Left lung (tissue), 10 donors: ENCODE data around the gene ARHGAP44. TPM values are rescaled to one million over a fixed set of nuclear protein-coding genes. Genes with fewer than 3 reads are reported as not detected.
A peak's percentile ranks its signal among the peaks of the same experiment; 100 is the strongest.
"Not testable (repeated sequence)": the region's sequence is repeated elsewhere in the genome, so short reads cannot be mapped to it uniquely, and the experiment has no call there.

ENCODE experiments used
- ATAC-seq: fragments of 200-7000 bp; cut with Tn5 transposase; one replicate; pipeline ENCODE4 v1.9.1; 2020; ENCODE audit warnings: moderate library complexity
- DNase-seq, 4 donors: peaks; one replicate each; pipeline ENCODE4 v3.0.0-alpha.2; 2013 to 2020
- H3K27ac ChIP-seq, 2 donors: fragments of 200-600 bp; sonication (generic) in 1 of 2; one replicate each; pipeline versions ENCODE4 v1.5.0 to v1.8.0; 2020 to 2021
- H3K27me3 ChIP-seq, 2 donors: fragments of 200-600 bp; sonication (generic) in 1 of 2; one replicate each; pipeline versions ENCODE4 v1.5.0 to v1.8.0; 2020 to 2021
- H3K36me3 ChIP-seq, 2 donors: fragments of 200-600 bp; sonication (generic) in 1 of 2; one replicate each; pipeline versions ENCODE4 v1.5.0 to v1.8.0; 2020 to 2021
- H3K4me1 ChIP-seq, 2 donors: fragments of 200-600 bp; one replicate each; pipeline ENCODE4 v1.8.0; 2021
- H3K4me3 ChIP-seq, 2 donors: fragments of 200-600 bp; sonication (generic) in 1 of 2; one replicate each; pipeline versions ENCODE4 v1.5.0 to v1.8.0; 2020 to 2021; ENCODE audit warnings: mild to moderate bottlenecking in 1 of 2
- H3K9me3 ChIP-seq, 2 donors: fragments of 200-600 bp; sonication (generic) in 1 of 2; one replicate each; pipeline versions ENCODE4 v1.5.0 to v1.8.0; 2020 to 2021
- intact Hi-C, 2 donors: fragments of 100-400 bp; cut with DNase I; formaldehyde crosslinking; loops; one replicate each; pipeline versions ENCODE4 v1.11.2 to v1.14.2; 2022
- polyA plus RNA-seq, 6 donors: library from polyadenylated mRNA; unstranded; fragments of 120-200 nt; gene quantifications; one replicate each; pipeline ENCODE4 v1.2.1, GENCODE V29; 2013; ENCODE audit not compliant: insufficient read length in 6 of 6
- total RNA-seq, 2 donors: library from RNA; stranded (reverse); fragmentation: NEBNext Ultra II Directional; extraction: Animal tissue kit (Norgen Biotek cat#: 25700); gene quantifications; one replicate each; pipeline ENCODE4 v1.2.1, GENCODE V29; 2021
- TF ChIP-seq, protein P1 (sequence below), 2 donors: fragments of 200-600 bp; sonication (generic) in 1 of 2; IDR thresholded peaks; one replicate each; pipeline versions ENCODE4 v1.5.0 to v1.8.0; 2021; ENCODE audit warnings: antibody characterized with exemption in 2 of 2
- donor health status: DM: no; HTN: yes; CAD: no.
- donor health status: DM: no; HTN: no; CAD: no.

The ARHGAP44 gene
- total and polyA plus RNA-seq, 8 donors, result 13.1 to 43.6 (median 17.9) TPM

DNA sequence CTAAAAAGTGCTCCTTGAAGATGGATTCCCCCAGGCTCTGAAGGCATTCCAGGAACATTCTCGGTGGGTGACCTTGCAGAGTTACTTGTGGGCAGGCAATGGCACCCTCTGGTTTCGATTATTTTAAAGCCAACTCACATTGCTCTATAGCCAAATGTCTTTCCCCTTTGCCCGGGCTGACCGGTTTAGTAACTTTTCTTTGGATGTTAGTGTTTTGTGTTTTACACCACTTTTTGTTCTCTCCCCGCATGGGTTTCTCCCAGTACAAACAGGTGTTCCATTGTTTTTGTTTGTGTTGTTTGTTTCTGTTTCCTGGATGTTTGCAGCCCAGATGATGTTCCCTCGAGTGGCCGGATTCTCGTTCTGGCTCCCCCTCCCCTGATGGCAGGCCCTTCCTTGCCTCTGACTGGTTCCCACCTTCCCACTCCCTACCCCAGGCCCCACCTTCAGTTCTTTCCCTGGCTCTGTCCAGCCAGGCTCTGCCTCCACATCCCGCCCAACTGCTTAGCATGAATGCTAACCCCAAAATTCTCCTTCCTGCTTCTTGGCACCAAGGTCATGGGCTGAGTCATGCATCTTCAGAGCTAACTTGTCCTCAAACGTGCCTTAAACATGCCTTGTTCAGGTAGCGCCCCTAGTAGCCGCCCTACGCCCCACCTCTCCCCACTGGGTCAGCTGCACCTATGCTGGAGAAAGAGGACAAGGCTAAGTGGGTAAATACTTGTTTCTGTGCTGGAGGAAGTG, 187.9 kb downstream of the ARHGAP44 start:
- peak; percentile 27 for ATAC-seq
- intact Hi-C loops, result loop anchor here in 1 of 2 donors (10.0 kb wide), 1 partner anchor 642 kb away; no protein-coding TSS in a partner anchor
- TF ChIP-seq, protein P1, sequence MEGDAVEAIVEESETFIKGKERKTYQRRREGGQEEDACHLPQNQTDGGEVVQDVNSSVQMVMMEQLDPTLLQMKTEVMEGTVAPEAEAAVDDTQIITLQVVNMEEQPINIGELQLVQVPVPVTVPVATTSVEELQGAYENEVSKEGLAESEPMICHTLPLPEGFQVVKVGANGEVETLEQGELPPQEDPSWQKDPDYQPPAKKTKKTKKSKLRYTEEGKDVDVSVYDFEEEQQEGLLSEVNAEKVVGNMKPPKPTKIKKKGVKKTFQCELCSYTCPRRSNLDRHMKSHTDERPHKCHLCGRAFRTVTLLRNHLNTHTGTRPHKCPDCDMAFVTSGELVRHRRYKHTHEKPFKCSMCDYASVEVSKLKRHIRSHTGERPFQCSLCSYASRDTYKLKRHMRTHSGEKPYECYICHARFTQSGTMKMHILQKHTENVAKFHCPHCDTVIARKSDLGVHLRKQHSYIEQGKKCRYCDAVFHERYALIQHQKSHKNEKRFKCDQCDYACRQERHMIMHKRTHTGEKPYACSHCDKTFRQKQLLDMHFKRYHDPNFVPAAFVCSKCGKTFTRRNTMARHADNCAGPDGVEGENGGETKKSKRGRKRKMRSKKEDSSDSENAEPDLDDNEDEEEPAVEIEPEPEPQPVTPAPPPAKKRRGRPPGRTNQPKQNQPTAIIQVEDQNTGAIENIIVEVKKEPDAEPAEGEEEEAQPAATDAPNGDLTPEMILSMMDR (IDR thresholded peaks at IDR 0.05), result no peak

DNA sequence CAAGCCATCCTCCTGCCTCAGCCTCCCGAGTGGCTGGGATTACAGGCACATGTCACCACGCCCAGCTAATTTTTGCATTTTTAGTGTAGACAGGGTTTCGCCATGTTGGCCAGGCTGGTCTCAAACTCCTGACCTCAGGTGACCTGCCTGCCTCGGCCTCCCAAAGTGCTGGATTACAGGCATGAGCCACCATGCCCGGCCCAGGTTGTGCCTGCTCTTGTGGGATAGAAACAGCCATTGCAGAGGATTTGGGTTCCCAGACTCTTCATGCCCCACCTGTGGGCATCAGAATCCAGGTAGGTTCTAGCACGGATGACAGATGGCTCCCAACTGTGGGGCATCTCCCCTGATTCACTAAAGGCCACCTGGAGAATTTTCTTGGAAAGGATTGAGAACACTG, 189.5 kb downstream of the ARHGAP44 start:
- ATAC-seq, H3K36me3 ChIP-seq, H3K9me3 ChIP-seq, H3K4me1 ChIP-seq, H3K4me3 ChIP-seq, H3K27ac ChIP-seq, DNase-seq: not testable (repeated sequence)
- intact Hi-C loops, result loop anchor here in 1 of 2 donors (10.0 kb wide), 1 partner anchor 644 kb away; no protein-coding TSS in a partner anchor
- peaks cover 0 to 12% of the 10 kb centered on the region in 2 donors for H3K27me3 ChIP-seq

More for the DNA sequence above, 187.9 kb downstream of the ARHGAP44 start:
- H3K4me3 ChIP-seq, result no peak overlapping the region
- peaks cover 0 to 20% of the 10 kb centered on the region in 2 donors for H3K27me3 ChIP-seq
- DNase-seq, result no peak
- no peak overlapping the region for H3K27ac ChIP-seq
- H3K9me3 ChIP-seq, result no peaks in the 10 kb centered on the region
- no peaks in the 10 kb centered on the region for H3K4me1 ChIP-seq
- no peaks in the 10 kb centered on the region for H3K36me3 ChIP-seq

DNA sequence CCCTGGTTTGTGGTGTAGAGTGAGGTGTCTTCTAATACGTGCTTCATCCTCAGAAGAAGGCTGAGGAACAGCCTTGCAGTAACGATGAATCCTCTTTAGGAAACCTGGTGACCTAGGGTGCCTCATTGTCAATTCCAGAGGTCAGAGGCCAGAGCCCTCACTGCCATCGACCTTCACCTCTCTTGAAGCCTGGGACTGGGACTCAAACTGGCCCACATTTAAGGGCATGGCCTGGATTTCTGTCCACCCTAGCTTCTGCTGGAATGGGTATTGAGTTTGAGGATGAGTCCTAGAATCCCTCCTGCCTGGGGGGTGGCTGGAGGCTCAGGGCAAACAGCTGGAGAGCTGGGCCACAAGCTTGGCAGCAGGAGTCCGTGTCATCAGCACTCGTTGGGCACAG, 189.9 kb downstream of the ARHGAP44 start:
- Histone ChIP-seq H3K4me1 (no peaks in the 10 kb centered on the region), H3K4me3 (no peak overlapping the region), H3K27me3 (peaks cover 0 to 8% of the 10 kb centered on the region in 2 donors), H3K9me3 (no peaks in the 10 kb centered on the region), H3K36me3 (no peaks in the 10 kb centered on the region), H3K27ac (no peak overlapping the region)
- intact Hi-C loops, result loop anchor here in 1 of 2 donors (10.0 kb wide), 1 partner anchor 644 kb away; no protein-coding TSS in a partner anchor
- DNase-seq, result no peak
- ATAC-seq, result no peak
- TF ChIP-seq, protein P1 (IDR thresholded peaks at IDR 0.05), result no peak

DNA sequence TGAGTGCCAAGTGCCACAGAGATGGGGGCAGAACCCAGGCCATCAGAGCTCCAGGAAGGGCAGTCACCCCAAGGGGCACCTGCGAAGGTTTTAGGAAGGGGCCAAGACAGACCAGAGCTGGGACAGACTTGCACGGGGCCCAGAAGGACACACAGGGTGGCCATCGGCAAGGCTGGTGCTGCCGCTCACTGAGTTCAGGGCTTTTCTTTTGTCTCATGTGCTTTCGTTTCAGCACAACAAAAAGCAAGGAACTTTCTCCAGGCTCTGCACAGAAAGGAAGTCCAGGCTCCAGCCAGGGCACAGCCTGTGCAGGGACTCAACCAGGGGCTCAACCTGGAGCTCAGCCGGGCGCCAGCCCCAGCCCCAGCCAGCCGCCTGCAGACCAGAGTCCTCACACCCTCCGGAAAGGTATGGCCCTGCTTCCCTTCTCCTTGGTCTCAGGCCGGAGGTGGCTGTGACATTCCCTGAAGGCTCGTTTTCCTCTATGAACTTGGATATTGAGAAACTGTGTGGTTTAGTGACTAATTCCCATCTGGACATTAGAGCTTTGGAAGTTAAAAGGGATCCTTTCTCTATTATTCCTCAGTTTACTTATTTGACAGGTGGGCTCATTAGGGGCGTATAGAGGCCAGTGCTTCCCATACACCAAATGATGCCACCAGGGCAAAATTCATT, 190.7 kb downstream of the ARHGAP44 start:
- DNase-seq, result no peak
- intact Hi-C loops, result loop anchor here in 1 of 2 donors (10.0 kb wide), 1 partner anchor 645 kb away; no protein-coding TSS in a partner anchor
- peaks cover 0 to under 1% of the 10 kb centered on the region in 2 donors for H3K27me3 ChIP-seq

DNA sequence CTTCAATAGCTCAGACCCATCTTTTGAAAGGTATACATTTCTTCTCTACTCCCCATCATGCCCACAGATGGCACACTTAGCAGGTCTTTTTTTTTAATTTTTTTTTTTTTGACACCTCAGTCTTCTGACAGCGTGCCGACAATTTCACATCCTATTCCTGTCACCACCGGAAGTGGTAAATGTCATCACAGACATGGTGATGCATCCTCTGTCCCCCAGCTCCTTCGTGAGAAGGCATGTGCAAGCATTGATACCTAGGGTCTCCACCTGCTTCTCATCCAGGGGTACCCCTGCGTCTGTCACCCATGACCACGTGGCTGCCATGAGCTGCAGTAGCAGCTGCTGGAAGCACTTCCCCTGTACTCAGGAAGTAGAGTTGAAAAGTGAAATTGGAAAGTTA, 192.9 kb downstream of the ARHGAP44 start:
- no peak overlapping the region for H3K4me3 ChIP-seq
- H3K9me3 ChIP-seq, result no peaks in the 10 kb centered on the region
- intact Hi-C loops, result no loop called here
- H3K27ac ChIP-seq, result no peak overlapping the region
- ATAC-seq, result no peak
- TF ChIP-seq, protein P1 (IDR thresholded peaks at IDR 0.05), result no peak
- H3K36me3 ChIP-seq, result no peaks in the 10 kb centered on the region
- peaks cover 0 to 3% of the 10 kb centered on the region in 2 donors for H3K4me1 ChIP-seq
- H3K27me3 ChIP-seq, result no peaks in the 10 kb centered on the region
- no peak for DNase-seq

More for the DNA sequence above, 190.7 kb downstream of the ARHGAP44 start:
- ATAC-seq, result no peak
- no peak overlapping the region for H3K27ac ChIP-seq
- no peaks in the 10 kb centered on the region for H3K36me3 ChIP-seq
- H3K9me3 ChIP-seq, result no peaks in the 10 kb centered on the region
- H3K4me3 ChIP-seq, result no peak overlapping the region
- TF ChIP-seq, protein P1 (IDR thresholded peaks at IDR 0.05), result no peak
- peaks cover 0 to 1% of the 10 kb centered on the region in 2 donors for H3K4me1 ChIP-seq
